HL-60 (cell line): Measurements from ENCODE around the gene BACE1-AS.

Source experiments
- DNase-seq, 2 experiments: peaks; one replicate each; pipeline ENCODE4 v3.0.0-alpha.2; 2010 to 2020; ENCODE audit warnings: low read depth in 1 of 2, low spot score in 1 of 2
- H3K27ac ChIP-seq: fragments of 250-450 bp; sonication (Bioruptor Pico); replicated peaks from 2 replicates; pipeline ENCODE4 v1.5.1; 2020; ENCODE audit warnings: mild to moderate bottlenecking, moderate library complexity
- H3K27me3 ChIP-seq: fragments of 250-450 bp; sonication (Bioruptor Pico); 2 replicates; pipeline ENCODE4 v1.5.1; 2021; ENCODE audit warnings: mild to moderate bottlenecking, moderate library complexity; ENCODE audit not compliant: insufficient read depth, poor library complexity, severe bottlenecking
- H3K4me3 ChIP-seq: replicated peaks from 2 replicates; pipeline ENCODE4 v1.5.1; 2011; ENCODE audit warnings: mild to moderate bottlenecking, control low read depth, low read length; ENCODE audit not compliant: insufficient read depth
- GABPA ChIP-seq: IDR thresholded peaks from 2 replicates; pipeline ENCODE4 v1.6.1; 2012; ENCODE audit warnings: low read depth
- POLR2AphosphoS5 ChIP-seq: IDR thresholded peaks from 2 replicates; pipeline ENCODE4 v1.6.1; 2012; ENCODE audit warnings: low read depth
- SPI1 ChIP-seq: IDR thresholded peaks from 2 replicates; pipeline ENCODE4 v1.6.1; 2012; ENCODE audit warnings: low read depth, mild to moderate bottlenecking, borderline replicate concordance
- long read RNA-seq: library from polyadenylated mRNA; unstranded; transcript quantifications from one replicate; pipeline ENCODE4 v2.0.0, GENCODE V29; 2020
- TF ChIP-seq, protein P1 (sequence below): IDR thresholded peaks from one replicate; pipeline ENCODE4 v1.5.1; 2011; ENCODE audit warnings: low read length, control low read depth, inconsistent platforms; ENCODE audit not compliant: insufficient read depth
- TF ChIP-seq, protein P2 (sequence below): IDR thresholded peaks from 2 replicates; pipeline ENCODE4 v1.6.1; 2012; ENCODE audit warnings: low read depth; ENCODE audit not compliant: insufficient replicate concordance

BACE1-AS gene
- long read RNA-seq, partial matches to known transcripts: 0 of 1 reads
- long read RNA-seq, other reads (novel, unspliced or antisense): 0 of 1 reads

DNA sequence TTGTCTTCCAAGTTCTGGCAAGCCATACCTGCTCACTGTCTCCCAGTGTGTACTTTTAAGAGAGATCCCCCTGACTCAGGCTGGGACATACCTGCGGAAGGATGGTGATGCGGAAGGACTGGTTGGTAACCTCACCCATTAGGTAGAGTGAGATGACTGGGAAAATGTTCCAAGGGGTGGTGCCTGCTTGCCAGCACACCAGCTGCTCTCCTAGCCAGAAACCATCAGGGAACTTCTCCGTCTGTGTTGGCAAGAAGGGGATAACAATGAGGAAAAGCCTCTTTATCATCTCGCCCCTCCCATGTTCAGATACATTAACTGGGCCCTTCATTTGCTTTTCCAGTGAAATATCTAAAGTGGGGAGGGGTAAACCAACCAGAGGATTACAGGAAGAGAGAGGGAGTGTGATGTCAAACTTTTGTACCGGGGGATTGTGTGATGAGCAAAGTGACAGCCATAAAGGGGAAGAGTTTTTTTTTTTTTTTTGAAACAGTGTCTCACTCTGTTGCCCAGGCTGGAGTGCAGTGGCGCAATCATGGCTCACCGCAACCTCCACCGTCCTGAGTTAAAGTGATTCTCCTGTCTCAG lies at the start of gene BACE1-AS:
TSS of gene BACE1-AS (plus strand) at position 538 of the 588 bp plus-strand sequence.
- DNase-seq: peak in 1 of 2 experiments; percentile 7
- no peak within 1 kb of the TSS for H3K27ac ChIP-seq
- TF ChIP-seq, protein P1, sequence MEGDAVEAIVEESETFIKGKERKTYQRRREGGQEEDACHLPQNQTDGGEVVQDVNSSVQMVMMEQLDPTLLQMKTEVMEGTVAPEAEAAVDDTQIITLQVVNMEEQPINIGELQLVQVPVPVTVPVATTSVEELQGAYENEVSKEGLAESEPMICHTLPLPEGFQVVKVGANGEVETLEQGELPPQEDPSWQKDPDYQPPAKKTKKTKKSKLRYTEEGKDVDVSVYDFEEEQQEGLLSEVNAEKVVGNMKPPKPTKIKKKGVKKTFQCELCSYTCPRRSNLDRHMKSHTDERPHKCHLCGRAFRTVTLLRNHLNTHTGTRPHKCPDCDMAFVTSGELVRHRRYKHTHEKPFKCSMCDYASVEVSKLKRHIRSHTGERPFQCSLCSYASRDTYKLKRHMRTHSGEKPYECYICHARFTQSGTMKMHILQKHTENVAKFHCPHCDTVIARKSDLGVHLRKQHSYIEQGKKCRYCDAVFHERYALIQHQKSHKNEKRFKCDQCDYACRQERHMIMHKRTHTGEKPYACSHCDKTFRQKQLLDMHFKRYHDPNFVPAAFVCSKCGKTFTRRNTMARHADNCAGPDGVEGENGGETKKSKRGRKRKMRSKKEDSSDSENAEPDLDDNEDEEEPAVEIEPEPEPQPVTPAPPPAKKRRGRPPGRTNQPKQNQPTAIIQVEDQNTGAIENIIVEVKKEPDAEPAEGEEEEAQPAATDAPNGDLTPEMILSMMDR: no peak
- no peak for TF ChIP-seq POLR2AphosphoS5

DNA sequence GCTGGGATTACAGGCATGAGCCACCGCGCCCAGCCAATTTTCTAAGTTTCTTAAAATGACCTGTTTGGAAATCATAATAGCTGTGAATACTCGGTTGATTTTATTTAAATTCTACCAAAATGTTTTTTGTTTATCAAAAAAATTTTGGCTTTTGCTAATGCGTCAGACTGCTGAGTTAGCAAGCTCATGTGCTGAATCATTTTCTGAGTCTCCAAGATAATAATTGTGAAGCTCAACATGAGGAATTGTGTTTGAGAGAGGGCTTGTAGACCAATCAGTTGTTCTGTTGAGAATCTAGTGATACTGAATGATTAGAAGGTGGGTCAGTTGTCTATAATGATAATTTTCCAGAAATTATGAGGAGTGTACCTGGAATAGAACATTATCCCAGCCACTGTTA lies 42.8 kb upstream of the BACE1-AS start:
- Histone ChIP-seq H3K27me3 (no peaks in the 10 kb centered on the region), H3K27ac (no peak overlapping the region), H3K4me3 (no peak overlapping the region)
- DNase-seq: no peak
- no peak for TF ChIP-seq GABPA
- TF ChIP-seq POLR2AphosphoS5: no peak
- no peak for TF ChIP-seq SPI1
- TF ChIP-seq, protein P2, sequence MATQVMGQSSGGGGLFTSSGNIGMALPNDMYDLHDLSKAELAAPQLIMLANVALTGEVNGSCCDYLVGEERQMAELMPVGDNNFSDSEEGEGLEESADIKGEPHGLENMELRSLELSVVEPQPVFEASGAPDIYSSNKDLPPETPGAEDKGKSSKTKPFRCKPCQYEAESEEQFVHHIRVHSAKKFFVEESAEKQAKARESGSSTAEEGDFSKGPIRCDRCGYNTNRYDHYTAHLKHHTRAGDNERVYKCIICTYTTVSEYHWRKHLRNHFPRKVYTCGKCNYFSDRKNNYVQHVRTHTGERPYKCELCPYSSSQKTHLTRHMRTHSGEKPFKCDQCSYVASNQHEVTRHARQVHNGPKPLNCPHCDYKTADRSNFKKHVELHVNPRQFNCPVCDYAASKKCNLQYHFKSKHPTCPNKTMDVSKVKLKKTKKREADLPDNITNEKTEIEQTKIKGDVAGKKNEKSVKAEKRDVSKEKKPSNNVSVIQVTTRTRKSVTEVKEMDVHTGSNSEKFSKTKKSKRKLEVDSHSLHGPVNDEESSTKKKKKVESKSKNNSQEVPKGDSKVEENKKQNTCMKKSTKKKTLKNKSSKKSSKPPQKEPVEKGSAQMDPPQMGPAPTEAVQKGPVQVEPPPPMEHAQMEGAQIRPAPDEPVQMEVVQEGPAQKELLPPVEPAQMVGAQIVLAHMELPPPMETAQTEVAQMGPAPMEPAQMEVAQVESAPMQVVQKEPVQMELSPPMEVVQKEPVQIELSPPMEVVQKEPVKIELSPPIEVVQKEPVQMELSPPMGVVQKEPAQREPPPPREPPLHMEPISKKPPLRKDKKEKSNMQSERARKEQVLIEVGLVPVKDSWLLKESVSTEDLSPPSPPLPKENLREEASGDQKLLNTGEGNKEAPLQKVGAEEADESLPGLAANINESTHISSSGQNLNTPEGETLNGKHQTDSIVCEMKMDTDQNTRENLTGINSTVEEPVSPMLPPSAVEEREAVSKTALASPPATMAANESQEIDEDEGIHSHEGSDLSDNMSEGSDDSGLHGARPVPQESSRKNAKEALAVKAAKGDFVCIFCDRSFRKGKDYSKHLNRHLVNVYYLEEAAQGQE: no peak
- TF ChIP-seq, protein P1: no peak

More for the DNA sequence above, at the start of gene BACE1-AS:
- Histone ChIP-seq H3K4me3 (no peak within 1 kb of the TSS), H3K27me3 (no peaks in the 10 kb centered on the region)

DNA sequence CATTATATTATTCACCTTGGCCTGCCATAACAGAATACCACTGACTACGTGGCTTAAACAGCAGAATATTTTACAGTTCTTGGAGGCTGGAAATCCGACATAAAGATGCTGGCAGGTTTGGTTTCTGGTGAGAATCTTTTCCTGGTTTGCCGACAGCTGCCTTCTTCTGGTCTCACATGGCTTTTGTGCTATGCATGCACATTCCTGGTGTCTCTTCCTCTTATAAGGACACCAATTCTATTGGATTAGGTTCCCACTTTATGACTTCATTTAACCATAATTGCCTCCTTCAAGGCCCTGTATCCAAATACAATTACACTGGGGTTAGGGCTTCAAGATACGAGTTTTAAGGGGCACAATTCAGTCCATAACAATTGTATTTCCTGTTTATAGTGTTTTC lies 41.6 kb upstream of the BACE1-AS start:
- H3K27ac ChIP-seq: no peak overlapping the region
- TF ChIP-seq, protein P2: no peak
- TF ChIP-seq SPI1 (no peak), GABPA (no peak), POLR2AphosphoS5 (no peak)
- TF ChIP-seq, protein P1: no peak
- no peak for DNase-seq
- no peaks in the 10 kb centered on the region for H3K27me3 ChIP-seq
- H3K4me3 ChIP-seq: no peak overlapping the region

DNA sequence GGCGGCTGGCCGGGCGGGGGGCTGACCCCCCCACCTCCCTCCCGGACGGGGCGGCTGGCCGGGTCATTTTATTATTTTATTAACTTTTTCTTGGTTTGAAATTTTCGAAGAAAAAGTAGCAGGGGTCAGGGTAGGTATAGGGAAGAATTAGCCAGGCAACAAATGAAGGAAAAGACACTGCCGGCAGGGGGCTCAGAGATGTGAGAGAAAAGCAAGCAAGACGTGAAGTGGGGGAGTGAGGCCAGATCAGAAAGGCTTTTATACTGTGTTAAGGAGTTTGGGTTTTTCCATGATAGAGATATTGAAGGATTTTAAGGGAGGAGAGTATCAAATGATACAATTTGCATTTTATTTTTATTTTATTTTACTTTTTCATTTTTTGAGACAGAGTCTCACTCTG lies 39.6 kb upstream of the BACE1-AS start:
- Histone ChIP-seq H3K27me3 (no peaks in the 10 kb centered on the region), H3K27ac (no peak overlapping the region), H3K4me3 (no peak overlapping the region)
- DNase-seq: no peak
- TF ChIP-seq GABPA: no peak
